ENCODE results near the gene FOXA1.

FOXA1 gene

GRCh38 chr14:37601865-37602264, 6.8 kb upstream of the FOXA1 start:
- no peak for DNase-seq

- DNase-seq = no peak
Observed at GRCh38 chr14:37600880-37601741, 6.1 kb upstream of the FOXA1 start.

- no peak for DNase-seq
Observed at GRCh38 chr14:37599507-37600368, 4.7 kb upstream of the FOXA1 start.

GRCh38 chr14:37598747-37599506, 3.9 kb upstream of the FOXA1 start:
- DNase-seq = no peak

DNA sequence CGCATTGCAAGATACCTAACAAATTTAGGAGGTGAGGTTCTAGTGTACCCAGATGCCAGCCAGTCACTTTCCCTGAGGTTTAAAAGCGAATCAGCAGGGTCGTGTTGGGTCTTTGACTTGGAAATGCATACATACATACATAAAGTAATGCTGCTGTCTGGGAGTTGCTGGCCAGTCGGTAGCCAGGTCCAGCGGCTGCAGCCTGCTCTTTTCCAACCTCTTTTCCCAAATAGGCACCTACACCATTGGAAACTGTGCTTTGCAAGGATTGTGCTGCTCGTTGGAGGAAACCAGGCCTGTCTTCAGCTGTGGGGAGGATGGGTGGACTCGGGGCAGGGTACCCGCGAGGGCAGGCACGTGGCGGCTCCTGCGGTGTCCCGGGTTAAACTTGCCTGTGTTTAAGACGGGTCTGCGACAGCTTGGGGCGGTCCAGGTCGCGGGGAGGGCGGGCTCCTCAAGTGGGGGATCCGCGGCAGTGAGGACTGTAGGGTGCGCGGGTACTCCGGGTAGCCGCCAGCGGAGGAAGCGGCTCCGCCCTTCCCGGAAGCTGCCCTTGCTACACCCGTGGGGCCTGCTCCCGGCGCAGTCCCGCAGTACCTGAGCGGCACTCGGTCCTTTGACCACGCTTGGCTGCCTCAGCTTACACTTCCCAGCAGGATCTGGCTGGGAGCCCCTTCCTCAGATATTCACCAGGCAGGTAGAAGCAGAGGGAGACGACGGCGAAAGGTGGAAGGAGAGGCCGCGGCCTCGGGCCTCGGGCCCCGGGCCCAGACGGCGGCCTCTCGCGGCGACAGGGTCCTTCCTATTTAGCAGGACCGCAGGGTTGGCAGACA, 3.1 kb upstream of the FOXA1 start:
- DNase-seq = no peak

- DNase-seq = no peak
Observed at GRCh38 chr14:37597538-37597913, 2.5 kb upstream of the FOXA1 start.

- DNase-seq = no peak
Observed at GRCh38 chr14:37596790-37597472, 1.9 kb upstream of the FOXA1 start.

- peak in 1 of 2 donors; percentile 37 for DNase-seq
Observed at GRCh38 chr14:37595809-37596621, 966 bp upstream of the FOXA1 start.

- peak in 1 of 2 donors; percentile 27 for DNase-seq
Observed at GRCh38 chr14:37594238-37594970, 645 bp downstream of the FOXA1 start.

DNA sequence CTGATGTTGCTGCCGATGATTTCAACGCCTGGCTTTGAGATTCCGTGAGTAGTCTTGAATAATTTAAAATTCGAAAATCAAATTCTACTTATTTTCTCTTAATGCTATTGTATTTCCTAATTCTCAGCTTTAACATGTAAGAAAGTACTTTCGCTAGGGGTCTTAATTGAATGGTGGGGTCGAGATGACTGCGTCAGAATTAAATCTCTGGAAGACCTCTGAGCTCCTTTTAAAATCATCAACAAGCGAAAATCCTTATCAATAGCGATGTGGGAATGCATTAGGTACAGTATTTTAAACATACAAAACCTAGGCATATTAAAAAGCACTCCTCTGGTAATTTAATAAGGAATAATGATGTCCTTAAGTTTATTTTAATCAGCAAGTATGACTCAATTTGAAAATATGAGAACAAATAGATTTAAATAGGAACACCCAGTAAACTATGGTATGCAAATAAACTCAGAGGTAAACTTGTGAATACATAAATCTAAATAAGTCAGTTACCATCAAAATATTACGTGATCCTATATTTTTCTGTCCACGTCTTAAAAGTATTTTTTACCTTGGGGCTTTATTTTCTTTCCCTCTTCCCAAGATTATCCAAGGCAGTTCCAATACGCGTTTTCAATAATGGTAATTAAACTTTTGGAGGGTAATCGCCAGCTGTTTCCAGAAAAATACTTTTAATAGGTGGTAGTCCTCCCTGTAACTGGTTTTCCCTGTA, 1.4 kb downstream of the FOXA1 start:
- no peak for DNase-seq

GRCh38 chr14:37592482-37593408, 2.3 kb downstream of the FOXA1 start:
- DNase-seq = no peak

GRCh38 chr14:37591941-37592481, 3.0 kb downstream of the FOXA1 start:
- no peak for DNase-seq

- no peak for DNase-seq
Observed at GRCh38 chr14:37591311-37591940, 3.6 kb downstream of the FOXA1 start.

- no peak for DNase-seq
Observed at GRCh38 chr14:37590428-37591139, 4.5 kb downstream of the FOXA1 start.

GRCh38 chr14:37589715-37590427, 5.2 kb downstream of the FOXA1 start:
- no peak for DNase-seq

Data from bone marrow (tissue), 2 donors.